Measurements from ENCODE around the gene JARID2. TPM values are rescaled to one million over a fixed set of nuclear protein-coding genes. Genes with fewer than 3 reads are reported as not detected.

The JARID2 gene
- total and polyA plus RNA-seq, 9 of the 15 experiments (the other 6 are each of a cell fraction or from before 2014, with no cell fraction given) = 5.0 to 29.0 (median 15.6) TPM

DNA sequence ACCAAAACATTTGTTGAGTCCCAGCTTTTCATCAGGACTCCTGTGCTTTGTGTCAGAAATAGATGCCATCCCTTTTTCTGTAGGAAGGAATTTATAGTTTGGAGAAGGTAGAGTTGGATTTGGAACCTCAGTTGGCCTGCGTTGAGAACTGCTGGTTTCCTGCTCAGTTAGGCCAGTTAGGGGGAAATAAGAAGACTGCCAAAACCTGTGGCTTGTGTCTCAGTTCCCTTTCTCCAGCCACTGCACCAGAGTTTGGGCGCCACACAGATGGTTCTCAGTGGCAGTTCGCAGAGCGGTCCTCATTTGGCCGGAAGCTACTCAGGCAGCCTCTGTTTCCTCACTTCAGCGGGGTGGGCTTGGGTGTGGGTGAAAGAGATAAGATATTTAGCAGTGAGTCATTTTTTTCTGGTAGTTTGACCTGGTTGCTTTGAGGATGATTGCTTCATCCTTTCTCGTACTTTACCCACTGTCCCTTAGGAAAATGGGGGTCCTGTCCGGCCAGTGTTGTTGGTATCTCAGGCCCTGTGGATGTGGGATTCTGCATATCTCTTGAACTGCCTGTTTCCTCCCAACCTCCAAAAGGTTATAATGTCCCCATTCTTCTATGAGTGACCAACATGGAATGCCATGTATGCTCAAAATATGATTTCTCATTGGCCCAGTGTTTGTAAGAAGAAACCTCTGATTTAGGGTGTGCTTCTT, 53.7 kb downstream of the JARID2 start (continued):
- TF ChIP-seq, protein P1, sequence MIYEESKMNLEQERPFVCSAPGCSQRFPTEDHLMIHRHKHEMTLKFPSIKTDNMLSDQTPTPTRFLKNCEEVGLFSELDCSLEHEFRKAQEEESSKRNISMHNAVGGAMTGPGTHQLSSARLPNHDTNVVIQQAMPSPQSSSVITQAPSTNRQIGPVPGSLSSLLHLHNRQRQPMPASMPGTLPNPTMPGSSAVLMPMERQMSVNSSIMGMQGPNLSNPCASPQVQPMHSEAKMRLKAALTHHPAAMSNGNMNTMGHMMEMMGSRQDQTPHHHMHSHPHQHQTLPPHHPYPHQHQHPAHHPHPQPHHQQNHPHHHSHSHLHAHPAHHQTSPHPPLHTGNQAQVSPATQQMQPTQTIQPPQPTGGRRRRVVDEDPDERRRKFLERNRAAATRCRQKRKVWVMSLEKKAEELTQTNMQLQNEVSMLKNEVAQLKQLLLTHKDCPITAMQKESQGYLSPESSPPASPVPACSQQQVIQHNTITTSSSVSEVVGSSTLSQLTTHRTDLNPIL (CRISPR knock-in tag; IDR thresholded peaks at IDR 0.05) = no peak
- no peak for TF ChIP-seq ELK3 (CRISPR knock-in tag; IDR thresholded peaks at IDR 0.05)
- TF ChIP-seq THRA (IDR thresholded peaks at IDR 0.05) = no peak
- TF ChIP-seq XRCC5 (IDR thresholded peaks at IDR 0.05; ENCODE audit: low read depth, low read length) = no peak; the same call in none of the 2 replicates
- no peak for TF ChIP-seq GTF2F1 (IDR thresholded peaks at IDR 0.05; ENCODE audit: low read depth, low read length)
- no peak for TF ChIP-seq ZNF174 (CRISPR knock-in tag; IDR thresholded peaks at IDR 0.05)
- TF ChIP-seq FOXK1 (CRISPR knock-in tag; IDR thresholded peaks at IDR 0.05; ENCODE audit: borderline replicate concordance) = peak; percentile 50; the same call in 1 of the 2 replicates
- TF ChIP-seq ZNF830 (CRISPR knock-in tag; IDR thresholded peaks at IDR 0.05) = no peak
- TF ChIP-seq THRAP3 (IDR thresholded peaks at IDR 0.05; ENCODE audit: borderline replicate concordance) = no peak; the same call in 1 of the 2 replicates
- no peak for TF ChIP-seq CBX8 (IDR thresholded peaks at IDR 0.05; ENCODE audit: borderline replicate concordance, extremely low read depth, low read depth, low read length, poor library complexity, severe bottlenecking)
- no peak for TF ChIP-seq EWSR1 (IDR thresholded peaks at IDR 0.05; ENCODE audit: borderline replicate concordance, low read depth, partially characterized antibody)
- peak; percentile 28; the same call in 1 of the 2 replicates for TF ChIP-seq MAFF (IDR thresholded peaks at IDR 0.05; ENCODE audit: low read length)
- TF ChIP-seq ELF1 (tag; IDR thresholded peaks at IDR 0.05) = 0 out of 2 replicates have a peak, but pooled peaks have one; percentile 31
- TF ChIP-seq RNF2 (IDR thresholded peaks at IDR 0.05) = peak; percentile 87; the same call in 1 of the 2 replicates
- no peak for TF ChIP-seq NR3C1 (CRISPR knock-in tag; IDR thresholded peaks at IDR 0.05)
- no peak for TF ChIP-seq SRSF9 (IDR thresholded peaks at IDR 0.05; ENCODE audit: borderline replicate concordance, low read depth, low read length)
- TF ChIP-seq, protein P2, sequence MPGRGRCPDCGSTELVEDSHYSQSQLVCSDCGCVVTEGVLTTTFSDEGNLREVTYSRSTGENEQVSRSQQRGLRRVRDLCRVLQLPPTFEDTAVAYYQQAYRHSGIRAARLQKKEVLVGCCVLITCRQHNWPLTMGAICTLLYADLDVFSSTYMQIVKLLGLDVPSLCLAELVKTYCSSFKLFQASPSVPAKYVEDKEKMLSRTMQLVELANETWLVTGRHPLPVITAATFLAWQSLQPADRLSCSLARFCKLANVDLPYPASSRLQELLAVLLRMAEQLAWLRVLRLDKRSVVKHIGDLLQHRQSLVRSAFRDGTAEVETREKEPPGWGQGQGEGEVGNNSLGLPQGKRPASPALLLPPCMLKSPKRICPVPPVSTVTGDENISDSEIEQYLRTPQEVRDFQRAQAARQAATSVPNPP (IDR thresholded peaks at IDR 0.05; ENCODE audit: borderline replicate concordance, insufficient read depth, insufficient read length) = no peak
- TF ChIP-seq XRCC4 (IDR thresholded peaks at IDR 0.05; ENCODE audit: extremely low read depth, insufficient read depth, insufficient read length) = no peak
- peak; percentile 88 for TF ChIP-seq STAT5A (IDR thresholded peaks at IDR 0.05; ENCODE audit: borderline replicate concordance, low read length)
- TF ChIP-seq E2F8 (IDR thresholded peaks at IDR 0.05; ENCODE audit: low read depth, partially characterized antibody) = peak; percentile 50

All from K562 (cell line).